HepG2 (cell line): Measurements from ENCODE around the gene TACC2. TPM values are rescaled to one million over a fixed set of nuclear protein-coding genes. Genes with fewer than 3 reads are reported as not detected.

Experiments
- ATAC-seq: fragments of 200-7000 bp; cut with Tn5 transposase; 3 replicates; pipeline ENCODE4 v1.9.1; 2020; ENCODE audit warnings: mild to moderate bottlenecking, moderate library complexity
- BruUV-seq: library from RNA; stranded (reverse); fragments of 400-500 nt; replicated peaks from 2 replicates; lab custom pipeline; 2021; lab: Mats Ljungman, UMichigan
- CTCF ChIA-PET: fragments of 300-600 bp; formaldehyde crosslinking; extraction: SDS; loops from one replicate; lab custom pipeline; 2021; ENCODE audit warnings: low total read pairs, inconsistent platforms, low intra/inter-chr PET ratio; lab: Yijun Ruan, JAX
- POLR2A ChIA-PET: fragments of 350-600 bp; sonication (Branson Sonifier 250); formaldehyde crosslinking; loops from one replicate; lab custom pipeline; 2020; ENCODE audit warnings: antibody characterized with exemption, inconsistent platforms; lab: Yijun Ruan, JAX
- DNase-seq: peaks from one replicate; pipeline ENCODE4 v3.0.0-alpha.2; 2015; ENCODE audit warnings: low spot score
- FAIRE-seq: peaks from 3 replicates; lab custom pipeline; 2011; peaks lifted over from hg19 to GRCh38; lab: Jason Lieb, UNC
- H2AFZ ChIP-seq: one replicate; pipeline ENCODE4 v1.6.1; 2011; ENCODE audit warnings: low read length, inconsistent platforms
- H3K27ac ChIP-seq: fragments of 300-600 bp; 3 replicates; pipeline ENCODE4 v1.8.0; 2011; ENCODE audit warnings: mixed run types, mild to moderate bottlenecking, mixed read lengths, low read length, inconsistent platforms; ENCODE audit not compliant: insufficient read depth; ENCODE audit errors: extremely low read length
- H3K27me3 ChIP-seq, 2 experiments: fragments of 200-600 bp in 1 of 2; 2 replicates in 1 of 2; 3 replicates in 1 of 2; pipeline versions ENCODE4 v1.6.0 to v1.8.0; 2011; ENCODE audit warnings: low read length in 2 of 2, mild to moderate bottlenecking in 2 of 2, moderate library complexity in 2 of 2, inconsistent platforms in 1 of 2; ENCODE audit not compliant: insufficient read depth in 2 of 2, control insufficient read depth in 1 of 2
- H3K36me3 ChIP-seq, 2 experiments: fragments of 200-600 bp in 1 of 2; replicated peaks in 1 of 2; 2 replicates in 1 of 2; 3 replicates in 1 of 2; pipeline versions ENCODE4 v1.5.1 to v1.8.0; 2011; ENCODE audit warnings: low read length in 2 of 2, inconsistent platforms in 1 of 2; ENCODE audit not compliant: insufficient read depth in 2 of 2, control insufficient read depth in 1 of 2
- H3K4me1 ChIP-seq: 2 replicates; pipeline ENCODE4 v1.5.1; 2012; ENCODE audit warnings: low read length, inconsistent platforms; ENCODE audit not compliant: insufficient read depth
- H3K4me2 ChIP-seq: 2 replicates; pipeline ENCODE4 v1.6.0; 2011; ENCODE audit warnings: low read depth, low read length, inconsistent platforms
- H3K4me3 ChIP-seq, 3 experiments: fragments of 200-600 bp in 1 of 3; sonication (generic), shearing (Covaris generic) in 1 of 3; replicated peaks in 1 of 3; 2 replicates each; pipeline ENCODE4 v1.5.1; 2011 to 2016; ENCODE audit warnings: low read length in 3 of 3, inconsistent platforms in 2 of 3, low read depth in 2 of 3, mild to moderate bottlenecking in 2 of 3, control low read depth in 1 of 3, mixed read lengths in 1 of 3; ENCODE audit not compliant: insufficient read depth in 1 of 3
- H3K79me2 ChIP-seq: one replicate; pipeline ENCODE4 v1.6.1; 2011; ENCODE audit warnings: low read length, inconsistent platforms; ENCODE audit not compliant: insufficient read depth
- H3K9ac ChIP-seq: 2 replicates; pipeline ENCODE4 v1.6.0; 2011; ENCODE audit warnings: mild to moderate bottlenecking, low read depth, low read length, inconsistent platforms; ENCODE audit not compliant: insufficient read depth
- H3K9me3 ChIP-seq: 2 replicates; pipeline ENCODE4 v1.5.1; 2012; ENCODE audit warnings: mild to moderate bottlenecking, low read length
- H4K20me1 ChIP-seq: 2 replicates; pipeline ENCODE4 v1.6.0; 2011; ENCODE audit warnings: inconsistent platforms, mild to moderate bottlenecking, low read length, moderate library complexity; ENCODE audit not compliant: insufficient read depth
- PHF21A ChIP-seq: sonication (generic); formaldehyde crosslinking; IDR thresholded peaks from 2 replicates; pipeline ENCODE4 v1.5.0; 2020; ENCODE audit warnings: mild to moderate bottlenecking, missing genetic modification reagents
- SP5 ChIP-seq: IDR thresholded peaks from 2 replicates; pipeline ENCODE4 v1.6.1; 2016; ENCODE audit warnings: low read depth, borderline replicate concordance
- ZNF329 ChIP-seq: sonication (generic); formaldehyde crosslinking; IDR thresholded peaks from 2 replicates; pipeline ENCODE4 v1.9.0; 2021; ENCODE audit warnings: low read depth, mild to moderate bottlenecking, missing genetic modification reagents
- ZNF468 ChIP-seq: sonication (generic); formaldehyde crosslinking; IDR thresholded peaks from 2 replicates; pipeline ENCODE4 v1.8.0; 2022; ENCODE audit warnings: mild to moderate bottlenecking, moderate library complexity, missing genetic modification reagents
- ZNF572 ChIP-seq: sonication (generic); formaldehyde crosslinking; IDR thresholded peaks from 2 replicates; pipeline ENCODE4 v1.5.1; 2020; ENCODE audit warnings: mild to moderate bottlenecking, missing genetic modification reagents
- ZNF670 ChIP-seq: sonication (generic); formaldehyde crosslinking; IDR thresholded peaks from 2 replicates; pipeline ENCODE4 v1.8.0; 2022; ENCODE audit warnings: mild to moderate bottlenecking, missing genetic modification reagents, borderline replicate concordance
- WGBS: methylation state at CpG from one replicate; pipeline ENCODE4 v1.1.6; 2017; ENCODE audit warnings: low lambda C conversion rate; 5-methylcytosine and 5-hydroxymethylcytosine counted together
- in situ Hi-C: cut with HindIII; loops from 2 replicates; pipeline ENCODE4 v1.10.0; 2017; ENCODE audit warnings: low pct_unique_long_range_greater_than_20kb; ENCODE audit not compliant: extremely low pct_ligation_motif_present
- intact Hi-C: fragments of 100-400 bp; cut with micrococcal nuclease; formaldehyde crosslinking; loops from one replicate; pipeline ENCODE4 v1.10.0; 2022; ENCODE audit not compliant: unreplicated experiment
- polyA plus RNA-seq, 8 experiments: library from polyadenylated mRNA; depleted of rRNA in 3 of 8; stranded (reverse) in 7 of 8; unstranded in 1 of 8; fragments of >200 nt; fragmentation: Illumina TruSeq in 4 of 8; extraction: Trizol in 4 of 8; gene quantifications; 2 replicates each; pipeline versions ENCODE4 v1.2.1 to v1.2.3, GENCODE V29; 2011 to 2016; ENCODE audit warnings: low read depth in 4 of 8, missing spikeins in 1 of 8, mixed read lengths in 1 of 8; ENCODE audit not compliant: insufficient read depth in 1 of 8
- total RNA-seq, 5 experiments: library from RNA; depleted of rRNA; stranded (reverse); fragments of >200 nt; fragmentation: Illumina TruSeq; extraction: Trizol; gene quantifications; 2 replicates each; pipeline ENCODE4 v1.2.3, GENCODE V29; 2016; ENCODE audit warnings: low read depth in 1 of 5
- TF ChIP-seq, protein P1 (sequence below): sonication (generic); formaldehyde crosslinking; IDR thresholded peaks from 2 replicates; pipeline ENCODE4 v1.4.0; 2020; ENCODE audit warnings: missing genetic modification reagents, borderline replicate concordance
- TF ChIP-seq, protein P2 (sequence below): sonication (generic); formaldehyde crosslinking; IDR thresholded peaks from 2 replicates; pipeline ENCODE4 v1.5.0; 2020; ENCODE audit warnings: mild to moderate bottlenecking, missing genetic modification reagents
- TF ChIP-seq, protein P3 (sequence below): sonication (generic); formaldehyde crosslinking; IDR thresholded peaks from 2 replicates; pipeline ENCODE4 v1.5.0; 2020; ENCODE audit warnings: mild to moderate bottlenecking, missing genetic modification reagents
- TF ChIP-seq, protein P4 (sequence below): IDR thresholded peaks from 2 replicates; pipeline ENCODE4 v1.6.1; 2016

The TACC2 gene
- total and polyA plus RNA-seq, 2 of the 13 experiments (the other 11 are each of a cell fraction or from before 2014, with no cell fraction given) = 11.8 to 16.0 TPM

DNA sequence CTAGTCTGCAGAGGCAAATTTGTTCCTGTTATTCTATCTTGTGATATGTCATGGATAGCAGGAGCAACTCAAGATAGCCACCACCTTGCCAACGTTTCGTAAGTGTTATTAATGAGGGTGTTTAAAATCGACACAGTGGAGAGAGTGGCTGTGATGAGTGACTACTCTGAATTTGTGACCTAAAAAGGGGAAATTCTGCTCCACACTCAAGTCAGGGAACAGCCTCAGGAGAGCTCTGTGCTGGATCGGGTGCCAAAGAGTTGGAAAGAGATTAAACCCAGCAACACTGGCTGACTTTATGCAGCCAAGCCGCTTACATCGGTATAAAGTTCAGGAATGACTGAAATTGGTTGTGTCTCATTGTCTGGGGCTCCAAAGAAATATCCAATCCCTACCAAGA, 9.5 kb downstream of the TACC2 start (continued):
- TF ChIP-seq, protein P1, sequence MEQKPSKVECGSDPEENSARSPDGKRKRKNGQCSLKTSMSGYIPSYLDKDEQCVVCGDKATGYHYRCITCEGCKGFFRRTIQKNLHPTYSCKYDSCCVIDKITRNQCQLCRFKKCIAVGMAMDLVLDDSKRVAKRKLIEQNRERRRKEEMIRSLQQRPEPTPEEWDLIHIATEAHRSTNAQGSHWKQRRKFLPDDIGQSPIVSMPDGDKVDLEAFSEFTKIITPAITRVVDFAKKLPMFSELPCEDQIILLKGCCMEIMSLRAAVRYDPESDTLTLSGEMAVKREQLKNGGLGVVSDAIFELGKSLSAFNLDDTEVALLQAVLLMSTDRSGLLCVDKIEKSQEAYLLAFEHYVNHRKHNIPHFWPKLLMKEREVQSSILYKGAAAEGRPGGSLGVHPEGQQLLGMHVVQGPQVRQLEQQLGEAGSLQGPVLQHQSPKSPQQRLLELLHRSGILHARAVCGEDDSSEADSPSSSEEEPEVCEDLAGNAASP (CRISPR knock-in tag) = no peak
- TF ChIP-seq, all 625 proteins: peak for 0

DNA sequence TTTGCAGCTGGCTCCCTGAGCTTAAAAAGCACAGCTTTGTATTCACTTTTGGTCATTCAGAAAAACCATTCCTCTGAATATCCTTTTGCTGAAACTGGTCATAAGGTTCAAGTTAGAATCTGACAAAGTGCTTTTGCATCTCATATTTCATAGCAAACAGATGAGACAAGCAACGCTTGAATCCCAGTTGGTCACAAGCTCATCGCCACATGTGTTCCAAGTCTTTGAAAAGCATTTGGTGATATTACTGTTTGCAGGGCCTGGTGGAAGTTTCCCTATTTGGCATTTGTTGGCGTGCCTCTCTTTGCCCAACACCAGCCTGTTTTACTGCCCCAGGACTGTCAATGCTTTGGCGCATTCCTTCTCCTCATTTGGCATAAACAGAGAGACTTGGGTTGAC, 10.3 kb downstream of the TACC2 start:
- Histone ChIP-seq H3K4me1 (peaks cover 17% of the 10 kb centered on the region), H3K27me3 (peaks cover 0 to 1% of the 10 kb centered on the region in 2 experiments; a peak in 2 of 5 replicates), H3K9ac (no peak overlapping the region)
- intact Hi-C loops = no loop called here
- no peak for FAIRE-seq
- TF ChIP-seq ZNF670 (CRISPR knock-in tag) (no peak), PHF21A (no peak), ZNF468 (CRISPR knock-in tag) (no peak)
- TF ChIP-seq, all 625 proteins: peak for 0
- Histone ChIP-seq H2AFZ (no peak overlapping the region), H3K4me2 (no peak overlapping the region), H3K4me3 (no peak overlapping the region), H4K20me1 (no peaks in the 10 kb centered on the region), H3K27ac (no peak overlapping the region), H3K79me2 (no peaks in the 10 kb centered on the region), H3K36me3 (no peaks in the 10 kb centered on the region), H3K9me3 (no peaks in the 10 kb centered on the region)
- in situ Hi-C loops = no loop called here
- ATAC-seq (no peak), DNase-seq (no peak)
- BruUV-seq = no TSS peak
- ChIA-PET POLR2A (no interaction called here), CTCF (no interaction called here)
- 95% methylated on average over 4 of the region's 4 CpGs for WGBS

DNA sequence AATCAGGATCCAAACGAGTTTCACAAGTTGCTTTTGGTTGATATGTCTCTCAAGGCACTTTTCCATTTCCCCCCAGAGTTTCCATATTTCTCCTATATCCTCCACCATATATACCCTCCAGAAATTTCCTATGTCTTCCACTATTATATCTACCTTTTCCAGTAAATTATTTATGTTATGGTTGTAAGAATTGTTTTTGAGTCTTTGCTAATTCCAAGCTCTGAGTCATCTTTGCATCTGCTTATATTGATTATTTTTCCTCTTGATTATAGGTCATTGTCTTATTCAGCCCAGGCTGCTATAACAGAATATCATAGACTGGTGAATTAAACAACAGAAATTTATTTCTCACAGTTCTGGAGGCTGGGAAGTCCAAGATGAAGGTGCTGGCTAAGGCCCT, 12.7 kb downstream of the TACC2 start:
- Histone ChIP-seq H3K9ac (no peak overlapping the region), H4K20me1 (no peaks in the 10 kb centered on the region), H3K9me3 (no peaks in the 10 kb centered on the region), H2AFZ (no peak overlapping the region), H3K36me3 (no peaks in the 10 kb centered on the region), H3K79me2 (no peaks in the 10 kb centered on the region), H3K27ac (no peak overlapping the region), H3K4me3 (no peak overlapping the region), H3K27me3 (peaks cover 0 to 1% of the 10 kb centered on the region in 2 experiments; a peak in 2 of 5 replicates), H3K4me1 (peaks cover under 1% of the 10 kb centered on the region; the same call in 1 of the 2 replicates), H3K4me2 (no peak overlapping the region)
- no peak for FAIRE-seq
- CTCF ChIA-PET = no interaction called here
- DNase-seq = no peak
- no TSS peak for BruUV-seq
- 20% methylated on average over 1 of the region's 1 CpG for WGBS
- in situ Hi-C loops = no loop called here
- POLR2A ChIA-PET = no interaction called here
- intact Hi-C loops = no loop called here
- ATAC-seq = no peak
- no peak for TF ChIP-seq SP5 (CRISPR knock-in tag)
- TF ChIP-seq, protein P2, sequence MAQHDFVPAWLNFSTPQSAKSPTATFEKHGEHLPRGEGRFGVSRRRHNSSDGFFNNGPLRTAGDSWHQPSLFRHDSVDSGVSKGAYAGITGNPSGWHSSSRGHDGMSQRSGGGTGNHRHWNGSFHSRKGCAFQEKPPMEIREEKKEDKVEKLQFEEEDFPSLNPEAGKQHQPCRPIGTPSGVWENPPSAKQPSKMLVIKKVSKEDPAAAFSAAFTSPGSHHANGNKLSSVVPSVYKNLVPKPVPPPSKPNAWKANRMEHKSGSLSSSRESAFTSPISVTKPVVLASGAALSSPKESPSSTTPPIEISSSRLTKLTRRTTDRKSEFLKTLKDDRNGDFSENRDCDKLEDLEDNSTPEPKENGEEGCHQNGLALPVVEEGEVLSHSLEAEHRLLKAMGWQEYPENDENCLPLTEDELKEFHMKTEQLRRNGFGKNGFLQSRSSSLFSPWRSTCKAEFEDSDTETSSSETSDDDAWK (CRISPR knock-in tag) = no peak
- TF ChIP-seq ZNF329 = no peak
- TF ChIP-seq, protein P3, sequence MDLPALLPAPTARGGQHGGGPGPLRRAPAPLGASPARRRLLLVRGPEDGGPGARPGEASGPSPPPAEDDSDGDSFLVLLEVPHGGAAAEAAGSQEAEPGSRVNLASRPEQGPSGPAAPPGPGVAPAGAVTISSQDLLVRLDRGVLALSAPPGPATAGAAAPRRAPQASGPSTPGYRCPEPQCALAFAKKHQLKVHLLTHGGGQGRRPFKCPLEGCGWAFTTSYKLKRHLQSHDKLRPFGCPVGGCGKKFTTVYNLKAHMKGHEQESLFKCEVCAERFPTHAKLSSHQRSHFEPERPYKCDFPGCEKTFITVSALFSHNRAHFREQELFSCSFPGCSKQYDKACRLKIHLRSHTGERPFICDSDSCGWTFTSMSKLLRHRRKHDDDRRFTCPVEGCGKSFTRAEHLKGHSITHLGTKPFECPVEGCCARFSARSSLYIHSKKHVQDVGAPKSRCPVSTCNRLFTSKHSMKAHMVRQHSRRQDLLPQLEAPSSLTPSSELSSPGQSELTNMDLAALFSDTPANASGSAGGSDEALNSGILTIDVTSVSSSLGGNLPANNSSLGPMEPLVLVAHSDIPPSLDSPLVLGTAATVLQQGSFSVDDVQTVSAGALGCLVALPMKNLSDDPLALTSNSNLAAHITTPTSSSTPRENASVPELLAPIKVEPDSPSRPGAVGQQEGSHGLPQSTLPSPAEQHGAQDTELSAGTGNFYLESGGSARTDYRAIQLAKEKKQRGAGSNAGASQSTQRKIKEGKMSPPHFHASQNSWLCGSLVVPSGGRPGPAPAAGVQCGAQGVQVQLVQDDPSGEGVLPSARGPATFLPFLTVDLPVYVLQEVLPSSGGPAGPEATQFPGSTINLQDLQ (CRISPR knock-in tag) = no peak
- TF ChIP-seq, protein P4, sequence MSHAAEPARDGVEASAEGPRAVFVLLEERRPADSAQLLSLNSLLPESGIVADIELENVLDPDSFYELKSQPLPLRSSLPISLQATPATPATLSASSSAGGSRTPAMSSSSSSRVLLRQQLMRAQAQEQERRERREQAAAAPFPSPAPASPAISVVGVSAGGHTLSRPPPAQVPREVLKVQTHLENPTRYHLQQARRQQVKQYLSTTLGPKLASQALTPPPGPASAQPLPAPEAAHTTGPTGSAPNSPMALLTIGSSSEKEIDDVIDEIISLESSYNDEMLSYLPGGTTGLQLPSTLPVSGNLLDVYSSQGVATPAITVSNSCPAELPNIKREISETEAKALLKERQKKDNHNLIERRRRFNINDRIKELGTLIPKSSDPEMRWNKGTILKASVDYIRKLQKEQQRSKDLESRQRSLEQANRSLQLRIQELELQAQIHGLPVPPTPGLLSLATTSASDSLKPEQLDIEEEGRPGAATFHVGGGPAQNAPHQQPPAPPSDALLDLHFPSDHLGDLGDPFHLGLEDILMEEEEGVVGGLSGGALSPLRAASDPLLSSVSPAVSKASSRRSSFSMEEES (CRISPR knock-in tag) = no peak
- TF ChIP-seq ZNF572 (CRISPR knock-in tag) = no peak
